Measurements from ENCODE around the gene TAF11L12.
"Not testable (repeated sequence)": the region's sequence is repeated elsewhere in the genome, so short reads cannot be mapped to it uniquely, and the experiment has no call there.

The TAF11L12 gene

DNA sequence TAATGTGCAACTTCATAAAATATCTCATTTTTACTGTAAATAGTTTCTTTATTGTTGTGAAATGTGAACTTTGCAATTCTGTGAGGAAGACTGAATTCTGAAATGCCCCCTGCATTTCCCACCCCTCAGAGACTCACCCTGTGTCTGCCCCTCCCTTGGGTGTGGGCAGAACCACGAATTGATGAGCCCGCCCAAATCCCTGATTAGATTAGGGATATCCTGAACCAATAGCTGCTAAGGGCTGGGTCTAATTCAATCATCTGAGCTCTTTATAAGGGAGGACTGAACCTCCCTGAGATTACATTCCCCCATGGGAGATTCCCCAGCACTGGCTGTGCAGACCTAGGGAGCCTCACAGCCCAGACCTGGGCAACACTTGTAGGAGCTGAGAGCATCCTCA is at the start of gene TAF11L12:
Gene TAF11L12, plus strand, starts transcription at position 301 of the 400 bp plus-strand sequence.
- DNase-seq: not testable (repeated sequence)

DNA sequence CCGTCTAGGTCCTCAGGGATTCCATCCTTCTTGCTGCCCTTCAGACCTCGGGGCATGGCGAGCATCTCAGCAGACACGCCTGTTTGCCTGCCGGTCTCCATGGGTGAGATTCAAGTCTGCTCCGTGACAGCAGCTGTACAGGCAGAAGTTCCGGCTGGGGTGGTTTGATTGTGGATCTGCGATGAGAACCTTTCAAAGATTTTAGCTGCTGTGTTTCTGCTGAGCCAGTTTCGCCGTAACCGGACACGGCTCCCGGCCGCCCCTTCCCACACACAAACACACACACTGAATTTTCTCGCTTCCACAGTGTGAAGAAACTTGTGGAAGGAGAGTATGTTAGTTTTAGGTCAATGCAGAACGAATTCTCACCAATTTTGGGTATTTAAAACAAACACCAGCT is 24.5 kb upstream of the TAF11L12 start, which contains the start of gene TAF11L7:
Gene TAF11L7, minus strand, starts transcription at position 101 of the 400 bp plus-strand sequence.
- DNase-seq: not testable (repeated sequence)

GRCh38 chr5:17590860-17591259 is 19.3 kb upstream of the TAF11L12 start, which contains the start of gene TAF11L8:
TAF11L8 (minus strand) TSS chr5:17590960.
- DNase-seq: not testable (repeated sequence)

- not testable (repeated sequence) for DNase-seq
Measured at GRCh38 chr5:17594255-17594654, 15.9 kb upstream of the TAF11L12 start, which contains the start of gene TAF11L9. TAF11L9 (minus strand) TSS chr5:17594394.

GRCh38 chr5:17597728-17598127 is 12.5 kb upstream of the TAF11L12 start, which contains the start of gene TAF11L10:
TAF11L10 (minus strand) TSS chr5:17597828.
- not testable (repeated sequence) for DNase-seq

GRCh38 chr5:17603880-17604279 is 6.3 kb upstream of the TAF11L12 start, which contains the start of gene TAF11L11:
TAF11L11 (plus strand) TSS chr5:17604183.
- not testable (repeated sequence) for DNase-seq

- DNase-seq: no peak
Measured at GRCh38 chr5:17604951-17605350, 5.2 kb upstream of the TAF11L12 start.

DNA sequence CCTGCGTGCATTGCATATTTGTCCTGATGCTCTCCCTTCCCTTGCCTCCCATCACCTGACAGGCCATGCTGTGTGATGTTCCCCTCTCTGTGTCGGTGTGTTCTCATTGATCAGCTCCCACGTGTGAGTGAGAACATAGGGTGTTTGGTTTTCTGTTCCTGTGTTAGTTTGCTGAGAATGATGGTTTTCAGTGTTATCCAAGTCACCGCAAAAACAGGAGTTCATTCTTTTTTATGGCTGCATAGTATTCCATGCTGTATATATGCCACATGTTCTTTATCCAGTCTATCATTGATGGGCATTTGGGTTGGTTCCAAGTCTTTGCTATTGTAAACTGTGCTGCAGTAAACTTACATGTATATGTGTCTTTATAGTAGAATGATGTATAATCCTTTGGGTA is 2.7 kb upstream of the TAF11L12 start:
- DNase-seq: not testable (repeated sequence)

DNA sequence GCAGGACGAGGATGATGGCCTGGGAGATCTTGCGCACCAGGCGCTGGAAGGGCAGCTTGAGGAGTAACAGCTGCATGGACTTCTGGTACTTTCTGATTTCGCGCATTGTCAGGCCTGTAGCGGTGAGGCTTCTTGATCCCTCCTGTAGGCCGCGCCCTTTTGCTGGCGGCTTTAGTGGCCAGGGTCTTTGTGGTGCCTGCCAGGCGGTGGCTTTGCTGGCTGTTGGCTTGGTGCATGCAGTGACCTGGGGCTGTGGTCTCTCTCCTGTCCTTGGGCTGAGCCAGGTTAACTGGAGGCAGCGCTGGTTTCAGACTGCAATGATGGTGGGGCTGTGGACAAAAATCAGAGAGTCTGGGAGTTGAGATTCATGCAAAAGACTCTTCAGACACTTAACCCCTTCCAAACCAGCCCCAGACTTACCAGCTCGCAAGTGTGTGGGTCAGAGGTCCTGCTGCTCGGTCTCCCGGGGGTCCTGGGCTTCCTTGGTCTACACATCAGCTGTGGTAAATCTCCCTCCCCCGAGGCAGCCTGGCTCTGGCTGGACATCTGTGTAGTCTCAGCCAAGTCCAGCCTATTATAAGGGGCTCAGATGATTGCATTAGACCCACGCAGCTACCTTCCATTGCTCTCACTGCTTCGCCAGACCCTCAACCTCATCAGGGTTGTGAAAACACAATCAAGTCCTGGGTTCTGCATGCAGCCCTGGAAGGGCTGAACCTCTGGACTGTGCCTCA is 4.8 kb downstream of the TAF11L12 start:
- no peak for DNase-seq

DNA sequence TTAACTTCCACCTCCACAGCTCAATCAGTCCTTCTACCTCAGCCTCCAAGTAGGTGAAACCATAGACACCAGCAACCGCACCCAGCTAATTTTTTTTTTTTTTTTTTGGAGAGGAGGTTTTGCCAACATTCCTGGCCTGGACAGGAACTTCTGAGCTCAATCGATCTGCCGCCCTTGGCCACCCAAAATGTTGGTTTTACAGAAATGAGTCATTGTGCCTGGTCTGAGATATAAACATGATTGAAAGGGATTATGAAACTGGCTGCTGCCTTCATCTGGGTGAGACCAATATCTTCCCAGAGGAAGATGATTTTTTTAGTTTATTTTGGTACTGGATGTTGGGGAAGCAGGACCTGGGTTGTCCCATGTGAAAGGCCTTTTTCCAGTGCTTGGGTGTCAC is 9.2 kb downstream of the TAF11L12 start:
- DNase-seq: no peak

- no peak for DNase-seq
Measured at GRCh38 chr5:17620627-17621026, 10.4 kb downstream of the TAF11L12 start.

DNA sequence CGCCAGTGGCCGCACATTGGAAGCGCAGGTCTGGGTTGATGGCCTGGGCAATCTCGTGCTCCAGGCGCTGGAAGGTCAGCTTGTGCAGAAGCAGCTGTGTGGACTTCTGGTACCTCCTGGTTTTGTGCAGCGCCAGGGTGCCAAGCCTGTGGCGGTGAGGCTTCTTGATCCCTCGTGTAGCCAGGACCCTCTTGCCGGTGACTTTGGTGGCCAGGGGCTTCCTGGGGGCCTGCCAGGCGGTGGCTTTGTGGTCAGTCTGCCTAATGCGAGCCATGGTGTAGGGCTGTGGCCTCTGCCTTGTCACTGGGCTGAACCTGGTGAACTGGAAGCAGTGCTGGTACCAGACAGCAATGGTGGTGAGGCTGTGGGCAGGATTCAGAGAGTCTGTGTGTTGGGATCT is 15.5 kb downstream of the TAF11L12 start:
- DNase-seq: no peak

DNA sequence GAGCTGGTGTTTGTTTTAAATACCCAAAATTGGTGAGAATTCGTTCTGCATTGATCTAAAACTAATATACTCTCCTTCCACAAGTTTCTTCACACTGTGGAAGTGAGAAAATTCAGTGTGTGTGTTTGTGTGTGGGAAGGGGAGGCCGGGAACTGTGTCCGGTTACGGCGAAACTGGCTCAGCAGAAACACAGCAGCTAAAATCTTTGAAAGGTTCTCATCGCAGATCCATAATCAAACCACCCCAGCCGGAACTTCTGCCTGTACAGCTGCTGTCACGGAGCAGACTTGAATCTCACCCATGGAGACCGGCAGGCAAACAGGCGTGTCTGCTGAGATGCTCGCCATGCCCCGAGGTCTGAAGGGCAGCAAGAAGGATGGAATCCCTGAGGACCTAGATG is 21.6 kb downstream of the TAF11L12 start, which contains the start of gene TAF11L13:
Gene TAF11L13, plus strand, starts transcription at position 301 of the 400 bp plus-strand sequence.
- not testable (repeated sequence) for DNase-seq

DNA sequence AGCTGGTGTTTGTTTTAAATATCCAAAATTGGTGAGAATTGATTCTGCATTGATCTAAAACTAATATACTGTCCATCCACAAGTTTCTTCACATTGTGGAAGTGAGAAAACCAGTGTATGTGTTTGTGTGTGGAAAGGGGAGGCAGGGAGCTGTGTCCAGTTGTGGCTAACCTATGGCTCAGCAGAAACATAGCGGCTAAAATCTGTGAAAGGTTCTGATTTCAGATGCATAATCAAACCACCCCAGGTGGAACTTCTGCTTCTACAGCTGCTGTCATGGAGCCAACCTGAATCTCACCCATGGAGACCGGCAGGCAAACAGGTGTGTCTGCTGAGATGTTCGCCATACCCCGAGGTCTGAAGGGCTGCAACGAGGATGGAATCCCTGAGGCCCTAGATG is 24.0 kb downstream of the TAF11L12 start, which contains the start of gene TAF11L14:
Gene TAF11L14, plus strand, starts transcription at position 301 of the 400 bp plus-strand sequence.
- DNase-seq: no peak

DNA sequence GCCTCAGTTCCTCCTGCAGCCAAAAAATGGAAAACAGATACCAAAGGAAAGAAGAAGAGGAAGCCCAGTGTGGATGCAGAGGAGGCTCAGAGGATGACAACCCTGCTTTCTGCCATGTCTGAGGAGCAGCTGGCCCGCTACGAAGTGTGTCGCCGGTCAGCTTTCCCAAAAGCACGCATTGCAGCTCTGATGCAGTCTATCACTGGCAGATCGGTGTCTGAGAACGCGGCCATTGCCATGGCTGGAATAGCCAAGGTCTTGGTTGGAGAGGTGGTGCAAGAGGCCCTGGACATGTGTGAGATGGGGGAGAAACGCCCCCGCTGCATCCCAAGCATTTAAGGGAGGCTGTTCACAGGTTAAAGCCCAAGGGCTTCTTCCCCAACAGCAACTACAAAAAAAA is 39.0 kb downstream of the TAF11L12 start:
- DNase-seq: not testable (repeated sequence)

- DNase-seq: not testable (repeated sequence)
Measured at GRCh38 chr5:17655201-17655759, 45.1 kb downstream of the TAF11L12 start.

- no peak for DNase-seq
Measured at GRCh38 chr5:17655921-17656320, 45.7 kb downstream of the TAF11L12 start.

All from NCI-H748 treated with DMSO at 0.1 percent for 48 hours (cell line).